Mesothelial cell of epicardium (in vitro differentiated cells): ENCODE results near the gene DLGAP1. TPM values are rescaled to one million over a fixed set of nuclear protein-coding genes. Genes with fewer than 3 reads are reported as not detected.

Experiments
- DNase-seq, 2 experiments: peaks; one replicate each; pipeline ENCODE4 v3.0.0; 2021; ENCODE audit warnings: low spot score in 2 of 2; ENCODE audit not compliant: unreplicated experiment in 2 of 2
- H3K27ac Mint-ChIP-seq: 2 replicates; pipeline ENCODE4 v1.8.0; 2021; ENCODE audit warnings: mixed read lengths
- H3K27me3 Mint-ChIP-seq: 2 replicates; pipeline ENCODE4 v1.8.0; 2021; ENCODE audit warnings: low read depth, mixed read lengths
- H3K36me3 Mint-ChIP-seq: 2 replicates; pipeline ENCODE4 v1.8.0; 2021; ENCODE audit warnings: mixed read lengths
- H3K4me1 Mint-ChIP-seq: 2 replicates; pipeline ENCODE4 v1.8.0; 2021; ENCODE audit warnings: mixed read lengths
- H3K4me3 Mint-ChIP-seq: 2 replicates; pipeline ENCODE4 v1.8.0; 2021; ENCODE audit warnings: mild to moderate bottlenecking, moderate library complexity, mixed read lengths
- H3K9me3 Mint-ChIP-seq: 2 replicates; pipeline ENCODE4 v1.8.0; 2021; ENCODE audit warnings: mixed read lengths
- total RNA-seq: library from RNA; stranded (reverse); gene quantifications from 3 replicates; pipeline ENCODE4 v1.2.1, GENCODE V29; 2021
- TF ChIP-seq, protein P1 (sequence below): fragments of 200-600 bp; sonication (generic); IDR thresholded peaks from one replicate; pipeline ENCODE4 v1.5.0; 2021; ENCODE audit warnings: antibody characterized with exemption; ENCODE audit not compliant: unreplicated experiment

Gene DLGAP1
- total RNA-seq, 1 donor from 2014 or later, result 4.6 TPM

DNA sequence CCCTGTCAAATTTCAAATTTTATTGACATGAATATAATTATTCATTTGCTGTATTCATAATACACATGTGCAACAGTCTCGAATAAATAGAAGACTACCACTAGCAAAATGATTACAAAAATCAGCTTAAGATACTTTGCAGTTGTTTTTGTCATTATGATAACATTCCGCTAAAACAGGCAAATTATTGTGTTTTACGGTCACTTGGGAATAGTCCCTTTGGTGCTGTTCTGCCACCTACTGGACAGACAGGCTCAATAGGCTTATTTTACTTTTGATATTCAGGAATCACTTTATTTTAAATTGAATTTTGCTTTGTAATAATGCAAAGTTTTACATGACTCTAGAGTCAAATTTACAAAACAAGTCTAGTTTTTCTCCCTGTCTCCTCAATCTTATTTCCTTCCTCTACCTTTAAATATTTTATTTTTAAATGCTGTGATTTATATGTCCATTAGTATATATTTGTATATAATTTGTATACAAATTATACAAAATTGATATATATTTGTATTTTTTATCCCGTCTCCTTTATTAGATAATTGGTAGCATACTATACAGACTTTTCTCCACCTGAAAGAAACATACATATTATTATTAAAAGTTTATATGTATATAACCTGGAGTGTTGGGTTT is 456.3 kb downstream of the DLGAP1 start:
- no peaks in the 10 kb centered on the region for H3K36me3 Mint-ChIP-seq
- TF ChIP-seq, protein P1, sequence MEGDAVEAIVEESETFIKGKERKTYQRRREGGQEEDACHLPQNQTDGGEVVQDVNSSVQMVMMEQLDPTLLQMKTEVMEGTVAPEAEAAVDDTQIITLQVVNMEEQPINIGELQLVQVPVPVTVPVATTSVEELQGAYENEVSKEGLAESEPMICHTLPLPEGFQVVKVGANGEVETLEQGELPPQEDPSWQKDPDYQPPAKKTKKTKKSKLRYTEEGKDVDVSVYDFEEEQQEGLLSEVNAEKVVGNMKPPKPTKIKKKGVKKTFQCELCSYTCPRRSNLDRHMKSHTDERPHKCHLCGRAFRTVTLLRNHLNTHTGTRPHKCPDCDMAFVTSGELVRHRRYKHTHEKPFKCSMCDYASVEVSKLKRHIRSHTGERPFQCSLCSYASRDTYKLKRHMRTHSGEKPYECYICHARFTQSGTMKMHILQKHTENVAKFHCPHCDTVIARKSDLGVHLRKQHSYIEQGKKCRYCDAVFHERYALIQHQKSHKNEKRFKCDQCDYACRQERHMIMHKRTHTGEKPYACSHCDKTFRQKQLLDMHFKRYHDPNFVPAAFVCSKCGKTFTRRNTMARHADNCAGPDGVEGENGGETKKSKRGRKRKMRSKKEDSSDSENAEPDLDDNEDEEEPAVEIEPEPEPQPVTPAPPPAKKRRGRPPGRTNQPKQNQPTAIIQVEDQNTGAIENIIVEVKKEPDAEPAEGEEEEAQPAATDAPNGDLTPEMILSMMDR, result peak; percentile 76
- no peaks in the 10 kb centered on the region for H3K27me3 Mint-ChIP-seq
- no peaks in the 10 kb centered on the region for H3K9me3 Mint-ChIP-seq
- no peak for DNase-seq
- no peak overlapping the region for H3K4me3 Mint-ChIP-seq
- no peak overlapping the region for H3K27ac Mint-ChIP-seq
- peaks cover 21% of the 10 kb centered on the region for H3K4me1 Mint-ChIP-seq

DNA sequence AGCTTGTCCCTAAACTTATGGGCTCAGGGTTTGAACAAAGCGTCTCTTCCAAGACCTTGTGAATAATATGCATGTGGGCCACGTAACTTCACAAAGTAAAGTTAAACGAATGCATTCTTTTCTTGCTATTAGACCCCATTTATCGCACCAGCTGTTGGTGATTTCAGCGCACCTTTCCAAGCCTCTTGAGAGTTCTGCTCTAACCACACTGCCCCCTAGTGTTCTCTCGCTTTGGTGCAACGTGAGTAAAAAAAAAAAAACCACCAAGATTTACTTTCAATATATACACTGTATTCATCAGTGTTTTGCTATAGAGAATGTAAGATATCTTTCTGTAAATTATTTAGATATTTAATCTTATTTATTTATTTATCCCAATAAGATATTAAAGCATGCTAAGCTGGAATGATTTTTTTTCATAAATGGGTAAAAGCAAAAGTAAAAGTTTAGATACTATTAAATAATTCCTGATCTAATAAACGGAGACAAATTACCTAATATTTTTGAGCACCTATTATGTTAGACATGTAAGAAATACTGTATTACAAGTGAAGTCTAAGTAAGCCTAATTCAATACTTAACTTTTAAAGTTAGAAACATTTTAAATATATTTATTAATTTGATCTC is 459.5 kb downstream of the DLGAP1 start:
- no peaks in the 10 kb centered on the region for H3K36me3 Mint-ChIP-seq
- no peaks in the 10 kb centered on the region for H3K9me3 Mint-ChIP-seq
- H3K27ac Mint-ChIP-seq, result peak overlapping the region; percentile 6
- no peak overlapping the region for H3K4me3 Mint-ChIP-seq
- peak; percentile 43 to 70 for DNase-seq
- TF ChIP-seq, protein P1, result peak; percentile 89
- no peaks in the 10 kb centered on the region for H3K27me3 Mint-ChIP-seq
- H3K4me1 Mint-ChIP-seq, result peaks cover 39% of the 10 kb centered on the region

DNA sequence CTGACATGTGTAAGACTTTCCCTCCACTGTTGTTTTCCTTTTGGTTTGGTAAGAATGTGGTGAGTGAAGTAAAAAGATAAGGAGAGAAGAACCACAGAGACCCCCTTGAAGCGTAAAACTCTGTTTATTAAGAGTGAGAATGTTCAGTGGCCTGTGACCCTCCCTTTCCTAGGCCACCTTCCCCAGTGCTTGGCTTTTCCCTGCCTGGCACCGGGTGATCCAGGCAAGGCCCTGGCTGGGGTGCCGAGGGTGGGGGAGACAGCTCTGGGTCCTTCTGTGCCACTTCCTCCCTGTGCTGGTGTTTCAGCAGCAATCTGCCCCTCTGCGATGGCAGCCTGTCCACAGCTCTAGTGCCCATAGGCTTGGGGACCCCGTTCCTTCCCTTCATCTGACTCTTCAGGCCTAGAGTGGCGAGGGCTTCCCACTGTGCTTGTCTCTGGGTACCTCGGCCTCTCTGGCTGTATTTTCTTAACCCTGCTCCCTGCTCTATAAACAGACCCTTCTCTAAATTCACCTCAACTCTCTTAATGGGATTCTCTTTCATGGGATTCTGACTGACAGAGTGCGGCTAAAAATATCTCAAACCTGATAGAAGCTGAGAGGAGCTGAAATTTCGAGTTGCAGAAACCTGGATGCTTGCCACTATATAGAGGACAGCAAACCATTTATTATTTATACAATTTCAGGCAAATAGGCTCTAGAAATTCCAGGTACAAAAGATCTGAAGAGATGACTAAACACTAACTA is 461.0 kb downstream of the DLGAP1 start:
- H3K27ac Mint-ChIP-seq, result peak overlapping the region; percentile 91
- no peak for DNase-seq
- H3K9me3 Mint-ChIP-seq, result no peaks in the 10 kb centered on the region
- no peaks in the 10 kb centered on the region for H3K36me3 Mint-ChIP-seq
- TF ChIP-seq, protein P1, result no peak
- H3K4me3 Mint-ChIP-seq, result no peak overlapping the region
- H3K4me1 Mint-ChIP-seq, result peaks cover 39% of the 10 kb centered on the region
- H3K27me3 Mint-ChIP-seq, result no peaks in the 10 kb centered on the region

DNA sequence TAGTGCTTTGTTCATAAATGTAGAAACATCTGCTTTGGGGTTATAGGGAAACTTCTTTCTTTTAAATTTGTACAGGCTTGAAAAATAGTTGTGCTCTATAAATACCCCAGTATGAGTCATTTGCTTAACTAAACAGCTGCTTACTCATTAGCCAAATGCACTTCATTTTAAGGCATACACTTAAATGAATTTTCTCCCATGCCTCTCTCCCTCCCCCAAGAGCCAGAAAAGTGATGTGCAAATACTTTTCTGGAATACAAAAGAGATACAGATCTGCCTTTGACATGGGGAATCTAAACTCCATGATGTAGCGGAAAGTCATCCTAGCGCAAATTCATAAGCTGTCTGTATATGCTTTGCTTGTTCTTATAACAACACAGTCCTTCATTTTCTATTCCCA is 469.4 kb downstream of the DLGAP1 start:
- H3K4me3 Mint-ChIP-seq, result no peak overlapping the region
- TF ChIP-seq, protein P1, result no peak
- H3K36me3 Mint-ChIP-seq, result no peaks in the 10 kb centered on the region
- no peak for DNase-seq
- no peak overlapping the region for H3K27ac Mint-ChIP-seq
- no peaks in the 10 kb centered on the region for H3K27me3 Mint-ChIP-seq
- H3K9me3 Mint-ChIP-seq, result no peaks in the 10 kb centered on the region
- H3K4me1 Mint-ChIP-seq, result peaks cover 30% of the 10 kb centered on the region

DNA sequence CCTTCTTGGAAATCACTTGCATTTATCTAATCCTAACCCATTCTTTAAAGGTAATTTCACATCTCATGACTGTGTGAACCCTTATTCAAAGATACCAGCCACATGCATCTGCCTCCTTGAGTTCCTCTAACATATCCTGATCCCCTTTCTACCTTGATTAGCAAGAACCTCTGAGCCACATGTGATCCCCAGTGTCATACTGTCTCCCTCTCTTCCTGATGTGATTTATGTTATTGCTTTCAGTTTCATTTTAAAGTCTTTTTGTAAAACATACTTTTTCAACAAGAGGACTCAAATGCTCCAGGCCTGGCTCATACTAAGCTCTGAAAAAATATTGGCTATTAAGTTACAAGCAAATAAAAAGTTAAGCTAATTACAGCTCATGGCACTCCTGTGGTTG is 470.1 kb downstream of the DLGAP1 start:
- DNase-seq, result no peak
- no peak overlapping the region for H3K4me3 Mint-ChIP-seq
- H3K9me3 Mint-ChIP-seq, result no peaks in the 10 kb centered on the region
- peaks cover 30% of the 10 kb centered on the region for H3K4me1 Mint-ChIP-seq
- H3K27me3 Mint-ChIP-seq, result no peaks in the 10 kb centered on the region
- TF ChIP-seq, protein P1, result no peak
- no peaks in the 10 kb centered on the region for H3K36me3 Mint-ChIP-seq
- peak overlapping the region; percentile 18 for H3K27ac Mint-ChIP-seq
